ENCODE data around the gene CCDC107. TPM values are rescaled to one million over a fixed set of nuclear protein-coding genes. Genes with fewer than 3 reads are reported as not detected.
A peak's percentile ranks its signal among the peaks of the same experiment; 100 is the strongest.

CCDC107 gene
- total and polyA plus RNA-seq, 9 of the 15 experiments (the other 6 are each of a cell fraction or from before 2014, with no cell fraction given), result 0.35 to 11.3 (median 6.9) TPM; not detected in 1

DNA sequence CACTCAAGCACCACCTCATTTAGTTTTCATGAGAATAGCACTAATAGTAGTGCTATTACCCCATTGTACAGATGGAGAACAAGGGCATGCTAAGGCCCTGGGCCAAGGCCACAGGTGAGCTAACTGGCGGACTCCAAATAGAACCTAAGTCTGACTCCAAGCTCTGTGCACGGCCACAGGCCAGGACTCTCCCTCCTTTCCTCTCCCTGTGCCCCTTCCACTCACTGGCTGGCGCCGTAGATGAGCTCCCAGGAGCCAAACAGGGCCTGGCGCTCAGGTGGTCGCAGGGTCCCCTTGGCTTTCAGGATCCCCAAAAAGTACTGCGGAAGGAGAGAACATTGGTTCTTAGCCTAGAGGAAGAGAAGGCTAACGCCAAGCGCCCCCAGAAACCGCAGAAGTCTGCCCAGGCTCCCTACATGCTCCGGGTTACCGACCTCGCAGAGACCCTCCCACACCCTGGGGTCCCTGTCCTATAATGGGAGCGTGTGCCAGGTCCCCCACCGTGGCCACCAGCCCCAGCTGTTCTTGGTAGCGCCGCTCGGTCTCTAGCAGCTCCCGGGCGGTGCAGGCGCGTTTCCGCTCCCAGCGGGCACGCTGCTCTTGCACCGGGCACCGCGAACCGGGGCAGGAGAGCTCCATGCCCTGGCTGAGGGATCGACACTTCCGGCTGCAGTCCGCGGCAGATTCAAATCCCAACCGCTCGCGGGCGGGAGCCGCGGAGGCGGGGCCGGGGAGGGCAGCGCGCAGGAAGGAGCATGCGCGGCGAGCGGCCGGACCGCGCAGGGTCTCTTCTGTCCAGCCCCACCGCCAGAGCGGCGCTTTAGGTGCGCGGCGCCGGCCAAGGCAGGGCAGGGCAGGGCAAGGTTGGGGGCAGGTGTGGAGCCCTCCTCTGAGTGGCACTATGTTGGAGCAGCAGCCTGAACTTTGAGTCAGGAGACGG is 6.7 kb downstream of the CCDC107 start, which contains the start of gene ARHGEF39 (continued):
- TF ChIP-seq ZNF239 (CRISPR knock-in tag; IDR thresholded peaks at IDR 0.05) (no peak), THAP12 (CRISPR knock-in tag; IDR thresholded peaks at IDR 0.05) (no peak), MYC (IDR thresholded peaks at IDR 0.05; ENCODE audit: low read depth, low read length) (peak; percentile 75), MYC (CRISPR knock-in tag; IDR thresholded peaks at IDR 0.05; ENCODE audit: borderline replicate concordance, low read depth) (no peak), ILK (tag; IDR thresholded peaks at IDR 0.05; ENCODE audit: borderline replicate concordance, low read depth) (no peak), HMG20B (CRISPR knock-in tag; IDR thresholded peaks at IDR 0.05) (no peak), ESRRA (IDR thresholded peaks at IDR 0.05; ENCODE audit: borderline replicate concordance, low read depth) (no peak; the same call in 1 of the 2 replicates), E2F3 (CRISPR knock-in tag; IDR thresholded peaks at IDR 0.05) (0 out of 2 replicates have a peak, but pooled peaks have one; percentile 49), TEAD1 (CRISPR knock-in tag; IDR thresholded peaks at IDR 0.05) (no peak), NR0B1 (IDR thresholded peaks at IDR 0.05; ENCODE audit: partially characterized antibody) (no peak), FIP1L1 (IDR thresholded peaks at IDR 0.05; ENCODE audit: low read depth, low read length, poor library complexity, severe bottlenecking) (peak; percentile 39), JUNB (CRISPR knock-in tag; conservative IDR thresholded peaks at IDR 0.05) (no peak), ESRRB (CRISPR knock-in tag; IDR thresholded peaks at IDR 0.05; ENCODE audit: borderline replicate concordance) (no peak), NR3C1 (CRISPR knock-in tag; IDR thresholded peaks at IDR 0.05) (no peak), ZBTB5 (IDR thresholded peaks at IDR 0.05) (no peak)
- TF ChIP-seq, protein P1, sequence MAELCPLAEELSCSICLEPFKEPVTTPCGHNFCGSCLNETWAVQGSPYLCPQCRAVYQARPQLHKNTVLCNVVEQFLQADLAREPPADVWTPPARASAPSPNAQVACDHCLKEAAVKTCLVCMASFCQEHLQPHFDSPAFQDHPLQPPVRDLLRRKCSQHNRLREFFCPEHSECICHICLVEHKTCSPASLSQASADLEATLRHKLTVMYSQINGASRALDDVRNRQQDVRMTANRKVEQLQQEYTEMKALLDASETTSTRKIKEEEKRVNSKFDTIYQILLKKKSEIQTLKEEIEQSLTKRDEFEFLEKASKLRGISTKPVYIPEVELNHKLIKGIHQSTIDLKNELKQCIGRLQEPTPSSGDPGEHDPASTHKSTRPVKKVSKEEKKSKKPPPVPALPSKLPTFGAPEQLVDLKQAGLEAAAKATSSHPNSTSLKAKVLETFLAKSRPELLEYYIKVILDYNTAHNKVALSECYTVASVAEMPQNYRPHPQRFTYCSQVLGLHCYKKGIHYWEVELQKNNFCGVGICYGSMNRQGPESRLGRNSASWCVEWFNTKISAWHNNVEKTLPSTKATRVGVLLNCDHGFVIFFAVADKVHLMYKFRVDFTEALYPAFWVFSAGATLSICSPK (IDR thresholded peaks at IDR 0.05; ENCODE audit: borderline replicate concordance), result no peak
- TF ChIP-seq, protein P2, sequence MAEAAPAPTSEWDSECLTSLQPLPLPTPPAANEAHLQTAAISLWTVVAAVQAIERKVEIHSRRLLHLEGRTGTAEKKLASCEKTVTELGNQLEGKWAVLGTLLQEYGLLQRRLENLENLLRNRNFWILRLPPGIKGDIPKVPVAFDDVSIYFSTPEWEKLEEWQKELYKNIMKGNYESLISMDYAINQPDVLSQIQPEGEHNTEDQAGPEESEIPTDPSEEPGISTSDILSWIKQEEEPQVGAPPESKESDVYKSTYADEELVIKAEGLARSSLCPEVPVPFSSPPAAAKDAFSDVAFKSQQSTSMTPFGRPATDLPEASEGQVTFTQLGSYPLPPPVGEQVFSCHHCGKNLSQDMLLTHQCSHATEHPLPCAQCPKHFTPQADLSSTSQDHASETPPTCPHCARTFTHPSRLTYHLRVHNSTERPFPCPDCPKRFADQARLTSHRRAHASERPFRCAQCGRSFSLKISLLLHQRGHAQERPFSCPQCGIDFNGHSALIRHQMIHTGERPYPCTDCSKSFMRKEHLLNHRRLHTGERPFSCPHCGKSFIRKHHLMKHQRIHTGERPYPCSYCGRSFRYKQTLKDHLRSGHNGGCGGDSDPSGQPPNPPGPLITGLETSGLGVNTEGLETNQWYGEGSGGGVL (CRISPR knock-in tag; IDR thresholded peaks at IDR 0.05), result no peak

Data from K562 (cell line).